Endodermal cell (in vitro differentiated cells): ENCODE measurements around the gene NKD2. TPM values are rescaled to one million over a fixed set of nuclear protein-coding genes. Genes with fewer than 3 reads are reported as not detected.

ENCODE experiments used
- DNase-seq: peaks from one replicate; pipeline ENCODE4 v3.0.0-alpha.2; 2017
- H3K27ac ChIP-seq: 2 replicates; pipeline ENCODE4 v1.5.1; 2013; ENCODE audit warnings: mild to moderate bottlenecking, low read depth, low read length, moderate library complexity
- H3K27me3 ChIP-seq: 2 replicates; pipeline ENCODE4 v1.6.1; 2013; ENCODE audit warnings: mild to moderate bottlenecking, low read length, moderate library complexity; ENCODE audit not compliant: insufficient read depth, control insufficient read depth, poor library complexity, severe bottlenecking
- H3K36me3 ChIP-seq: 2 replicates; pipeline ENCODE4 v1.7.0; 2013; ENCODE audit warnings: mild to moderate bottlenecking, low read length, moderate library complexity; ENCODE audit not compliant: control insufficient read depth, insufficient read depth
- H3K4me1 ChIP-seq: one replicate; pipeline ENCODE4 v1.7.0; 2013; ENCODE audit warnings: low read length; ENCODE audit not compliant: control insufficient read depth, insufficient read depth
- H3K4me3 ChIP-seq: 2 replicates; pipeline ENCODE4 v1.5.1; 2013; ENCODE audit warnings: mild to moderate bottlenecking, low read length, moderate library complexity
- H3K9ac ChIP-seq: 2 replicates; pipeline ENCODE4 v1.6.1; 2013; ENCODE audit warnings: mild to moderate bottlenecking, low read length, moderate library complexity; ENCODE audit not compliant: poor library complexity, severe bottlenecking; ENCODE audit errors: extremely low read depth
- H3K9me3 ChIP-seq: 2 replicates; pipeline ENCODE4 v1.6.1; 2013; ENCODE audit warnings: mild to moderate bottlenecking, low read length, moderate library complexity; ENCODE audit not compliant: control insufficient read depth
- H3K27ac Mint-ChIP-seq: 2 replicates; pipeline ENCODE4 v1.8.0; 2020; ENCODE audit warnings: mixed read lengths
- H3K27me3 Mint-ChIP-seq: 2 replicates; pipeline ENCODE4 v1.8.0; 2021; ENCODE audit warnings: mild to moderate bottlenecking, mixed read lengths; ENCODE audit not compliant: insufficient read depth
- H3K36me3 Mint-ChIP-seq: 2 replicates; pipeline ENCODE4 v1.8.0; 2020; ENCODE audit warnings: low read depth, mixed read lengths
- H3K4me1 Mint-ChIP-seq: 2 replicates; pipeline ENCODE4 v1.8.0; 2020; ENCODE audit warnings: mixed read lengths
- H3K4me3 Mint-ChIP-seq: 2 replicates; pipeline ENCODE4 v1.8.0; 2020; ENCODE audit warnings: mild to moderate bottlenecking, moderate library complexity, mixed read lengths
- H3K9me3 Mint-ChIP-seq: 2 replicates; pipeline ENCODE4 v1.8.0; 2020; ENCODE audit warnings: mild to moderate bottlenecking, mixed read lengths
- WGBS, 2 experiments: methylation state at CpG; one replicate each; pipeline versions ENCODE4 v1.1.5 to v1.1.7; 2013; ENCODE audit warnings: missing lambda C conversion rate in 2 of 2, mixed read lengths in 1 of 2; ENCODE audit not compliant: insufficient coverage in 1 of 2, insufficient read length in 1 of 2; 5-methylcytosine and 5-hydroxymethylcytosine counted together
- total RNA-seq, 2 donors: library from RNA; stranded (reverse); fragmentation: NEBNext Ultra II Directional in 1 of 2; extraction: Animal tissue kit (Norgen Biotek cat#: 25700) in 1 of 2; gene quantifications; 2 replicates in 1 of 2; 3 replicates in 1 of 2; pipeline ENCODE4 v1.2.1, GENCODE V29; 2021
- TF ChIP-seq, protein P1 (sequence below): fragments of 200-600 bp; sonication (generic); conservative IDR thresholded peaks from 2 replicates; pipeline ENCODE4 v1.5.0; 2021; ENCODE audit warnings: antibody characterized with exemption, mild to moderate bottlenecking

Gene NKD2
- total RNA-seq, 2 donors from 2014 or later = 11.2 to 13.9 TPM

DNA sequence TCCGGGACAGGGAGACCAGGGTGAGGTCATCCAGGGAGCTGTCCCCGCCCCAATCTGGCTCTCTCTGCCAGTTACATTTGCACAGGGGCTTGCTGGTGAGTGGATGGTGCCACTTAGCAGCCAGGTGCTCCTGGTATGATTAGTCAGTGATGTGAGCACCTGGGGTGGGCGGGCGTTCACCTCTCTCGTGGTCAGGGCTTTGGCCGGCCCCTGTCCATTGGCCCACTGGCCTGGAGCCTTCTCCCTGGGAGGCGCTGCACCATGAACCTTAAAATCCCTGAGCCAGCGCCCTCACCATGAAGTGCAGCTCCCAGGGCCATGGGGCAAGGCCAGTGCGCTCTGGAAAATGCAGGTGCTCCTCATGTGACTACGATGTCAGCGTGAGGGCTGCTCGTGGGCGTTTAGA is 2.0 kb downstream of the NKD2 start:
- H3K4me1 Mint-ChIP-seq = peaks cover 17% of the 10 kb centered on the region

GRCh38 chr5:1011226-1011631 is 2.6 kb downstream of the NKD2 start:
- Mint-ChIP-seq H3K27me3 (peaks cover 33% of the 10 kb centered on the region), H3K27ac (no peak overlapping the region), H3K9me3 (no peaks in the 10 kb centered on the region), H3K4me3 (no peak overlapping the region), H3K36me3 (no peaks in the 10 kb centered on the region), H3K4me1 (peaks cover 17% of the 10 kb centered on the region)
- Histone ChIP-seq H3K9me3 (no peaks in the 10 kb centered on the region), H3K27ac (no peak overlapping the region), H3K4me3 (no peak overlapping the region), H3K27me3 (peaks cover 40% of the 10 kb centered on the region), H3K4me1 (no peaks in the 10 kb centered on the region), H3K36me3 (no peaks in the 10 kb centered on the region), H3K9ac (no peak overlapping the region)
- TF ChIP-seq, protein P1, sequence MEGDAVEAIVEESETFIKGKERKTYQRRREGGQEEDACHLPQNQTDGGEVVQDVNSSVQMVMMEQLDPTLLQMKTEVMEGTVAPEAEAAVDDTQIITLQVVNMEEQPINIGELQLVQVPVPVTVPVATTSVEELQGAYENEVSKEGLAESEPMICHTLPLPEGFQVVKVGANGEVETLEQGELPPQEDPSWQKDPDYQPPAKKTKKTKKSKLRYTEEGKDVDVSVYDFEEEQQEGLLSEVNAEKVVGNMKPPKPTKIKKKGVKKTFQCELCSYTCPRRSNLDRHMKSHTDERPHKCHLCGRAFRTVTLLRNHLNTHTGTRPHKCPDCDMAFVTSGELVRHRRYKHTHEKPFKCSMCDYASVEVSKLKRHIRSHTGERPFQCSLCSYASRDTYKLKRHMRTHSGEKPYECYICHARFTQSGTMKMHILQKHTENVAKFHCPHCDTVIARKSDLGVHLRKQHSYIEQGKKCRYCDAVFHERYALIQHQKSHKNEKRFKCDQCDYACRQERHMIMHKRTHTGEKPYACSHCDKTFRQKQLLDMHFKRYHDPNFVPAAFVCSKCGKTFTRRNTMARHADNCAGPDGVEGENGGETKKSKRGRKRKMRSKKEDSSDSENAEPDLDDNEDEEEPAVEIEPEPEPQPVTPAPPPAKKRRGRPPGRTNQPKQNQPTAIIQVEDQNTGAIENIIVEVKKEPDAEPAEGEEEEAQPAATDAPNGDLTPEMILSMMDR = peak; percentile 96
- WGBS, 2 experiments = 63 to 73% methylated on average over 10 to 11 of the region's 11 CpGs
- peak; percentile 95 for DNase-seq

More for the DNA sequence above, 2.0 kb downstream of the NKD2 start:
- peaks cover 45% of the 10 kb centered on the region for H3K27me3 ChIP-seq
- Mint-ChIP-seq H3K9me3 (no peaks in the 10 kb centered on the region), H3K27me3 (peaks cover 38% of the 10 kb centered on the region), H3K27ac (no peak overlapping the region), H3K4me3 (peak overlapping the region; percentile 56), H3K36me3 (no peaks in the 10 kb centered on the region)
- no peak for DNase-seq
- H3K9me3 ChIP-seq = no peaks in the 10 kb centered on the region
- H3K9ac ChIP-seq = no peak overlapping the region
- TF ChIP-seq, protein P1 = no peak
- H3K36me3 ChIP-seq = no peaks in the 10 kb centered on the region
- 77% methylated on average over 10 to 13 of the region's 13 CpGs for WGBS, 2 experiments
- no peak overlapping the region for H3K4me3 ChIP-seq
- H3K27ac ChIP-seq = no peak overlapping the region
- no peaks in the 10 kb centered on the region for H3K4me1 ChIP-seq

DNA sequence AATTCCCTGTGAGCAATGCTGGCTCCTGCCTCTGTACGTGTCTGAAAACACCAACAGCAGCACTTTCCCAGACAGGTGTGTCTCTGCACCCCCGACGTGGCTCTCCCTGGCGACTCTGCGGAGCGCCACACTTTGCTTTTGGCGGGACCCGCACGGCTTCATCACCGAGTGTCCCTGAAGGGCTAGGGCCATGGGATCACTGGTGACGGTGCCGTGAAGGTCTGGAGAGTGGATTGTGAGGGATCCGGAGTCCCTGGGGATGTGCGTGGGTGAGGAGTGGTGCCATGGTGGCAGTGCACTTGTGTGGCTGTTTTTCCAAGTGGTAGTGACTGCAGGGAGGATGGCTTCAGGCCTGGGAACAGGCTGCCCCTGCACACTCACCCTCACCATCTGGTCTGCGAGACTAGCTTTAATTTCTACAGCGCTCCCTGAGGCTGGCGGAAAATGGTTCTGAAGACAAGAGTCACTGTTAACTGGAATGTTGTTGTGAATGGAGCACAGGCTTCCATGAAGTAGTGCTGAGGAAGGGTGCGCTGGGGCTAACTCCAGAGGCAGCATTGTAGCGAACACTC is 3.2 kb downstream of the NKD2 start:
- Histone ChIP-seq H3K9me3 (no peaks in the 10 kb centered on the region), H3K36me3 (no peaks in the 10 kb centered on the region), H3K4me3 (no peak overlapping the region), H3K4me1 (no peaks in the 10 kb centered on the region), H3K9ac (no peak overlapping the region), H3K27ac (no peak overlapping the region), H3K27me3 (peaks cover 34% of the 10 kb centered on the region)
- TF ChIP-seq, protein P1 = no peak
- H3K9me3 Mint-ChIP-seq = no peaks in the 10 kb centered on the region
- no peak for DNase-seq
- H3K4me3 Mint-ChIP-seq = no peak overlapping the region
- WGBS, 2 experiments = 92 to 93% methylated on average over 14 to 19 of the region's 19 CpGs
- peaks cover 17% of the 10 kb centered on the region for H3K4me1 Mint-ChIP-seq
- H3K27ac Mint-ChIP-seq = no peak overlapping the region
- peaks cover 27% of the 10 kb centered on the region for H3K27me3 Mint-ChIP-seq
- H3K36me3 Mint-ChIP-seq = no peaks in the 10 kb centered on the region
